Gastroesophageal sphincter (tissue), 3 donors: ENCODE measurements around the gene TMED10.

Experiments
- POLR2AphosphoS5 ChIP-seq: sonication (generic); formaldehyde crosslinking; IDR thresholded peaks from one replicate; pipeline ENCODE4 v1.6.1; 2017; ENCODE audit warnings: antibody characterized with exemption
- TF ChIP-seq, protein P1 (sequence below), 4 experiments: fragments of 200-600 bp in 2 of 4; fragments of 450-650 bp in 2 of 4; sonication (generic) in 1 of 4; IDR thresholded peaks; one replicate each; pipeline ENCODE4 v1.5.1; 2017 to 2019; ENCODE audit warnings: antibody characterized with exemption in 4 of 4, mild to moderate bottlenecking in 2 of 4, moderate library complexity in 2 of 4

- TF ChIP-seq, protein P1, sequence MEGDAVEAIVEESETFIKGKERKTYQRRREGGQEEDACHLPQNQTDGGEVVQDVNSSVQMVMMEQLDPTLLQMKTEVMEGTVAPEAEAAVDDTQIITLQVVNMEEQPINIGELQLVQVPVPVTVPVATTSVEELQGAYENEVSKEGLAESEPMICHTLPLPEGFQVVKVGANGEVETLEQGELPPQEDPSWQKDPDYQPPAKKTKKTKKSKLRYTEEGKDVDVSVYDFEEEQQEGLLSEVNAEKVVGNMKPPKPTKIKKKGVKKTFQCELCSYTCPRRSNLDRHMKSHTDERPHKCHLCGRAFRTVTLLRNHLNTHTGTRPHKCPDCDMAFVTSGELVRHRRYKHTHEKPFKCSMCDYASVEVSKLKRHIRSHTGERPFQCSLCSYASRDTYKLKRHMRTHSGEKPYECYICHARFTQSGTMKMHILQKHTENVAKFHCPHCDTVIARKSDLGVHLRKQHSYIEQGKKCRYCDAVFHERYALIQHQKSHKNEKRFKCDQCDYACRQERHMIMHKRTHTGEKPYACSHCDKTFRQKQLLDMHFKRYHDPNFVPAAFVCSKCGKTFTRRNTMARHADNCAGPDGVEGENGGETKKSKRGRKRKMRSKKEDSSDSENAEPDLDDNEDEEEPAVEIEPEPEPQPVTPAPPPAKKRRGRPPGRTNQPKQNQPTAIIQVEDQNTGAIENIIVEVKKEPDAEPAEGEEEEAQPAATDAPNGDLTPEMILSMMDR (IDR thresholded peaks at IDR 0.05), result no peak
- TF ChIP-seq POLR2AphosphoS5, result no peak
These were observed 83.7 kb downstream of the TMED10 start for GRCh38 chr14:75092698-75093097.
